Brain microvascular endothelial cell (primary cell): Measurements from ENCODE around the gene UNKL.

ENCODE experiments used
- DNase-seq: peaks from one replicate; pipeline ENCODE4 v3.0.0-alpha.2; 2020
- H3K27ac ChIP-seq: fragments of 250-450 bp; sonication (Bioruptor Pico); 2 replicates; pipeline ENCODE4 v1.5.1; 2020; ENCODE audit warnings: mild to moderate bottlenecking, moderate library complexity
- H3K27me3 ChIP-seq: fragments of 250-450 bp; sonication (Bioruptor Pico); replicated peaks from 2 replicates; pipeline ENCODE4 v1.5.1; 2020; ENCODE audit warnings: mild to moderate bottlenecking
- H3K36me3 ChIP-seq: fragments of 250-450 bp; sonication (Bioruptor Pico); replicated peaks from 2 replicates; pipeline ENCODE4 v1.5.1; 2020; ENCODE audit warnings: mild to moderate bottlenecking
- H3K4me3 ChIP-seq: 2 replicates; pipeline ENCODE4 v1.5.1; 2011; ENCODE audit warnings: low read depth, mild to moderate bottlenecking, control low read depth, low read length, moderate library complexity
- in situ Hi-C: cut with HindIII; loops from 2 replicates; pipeline ENCODE4 v1.10.0; 2017; ENCODE audit warnings: low sequenced_read_pairs, low pct_ligation_motif_present
- TF ChIP-seq, protein P1 (sequence below): IDR thresholded peaks from 2 replicates; pipeline ENCODE4 v1.5.1; 2011; ENCODE audit warnings: low read depth, mild to moderate bottlenecking, moderate library complexity, low read length, control low read depth, inconsistent platforms; ENCODE audit errors: missing control alignments

The UNKL gene

DNA sequence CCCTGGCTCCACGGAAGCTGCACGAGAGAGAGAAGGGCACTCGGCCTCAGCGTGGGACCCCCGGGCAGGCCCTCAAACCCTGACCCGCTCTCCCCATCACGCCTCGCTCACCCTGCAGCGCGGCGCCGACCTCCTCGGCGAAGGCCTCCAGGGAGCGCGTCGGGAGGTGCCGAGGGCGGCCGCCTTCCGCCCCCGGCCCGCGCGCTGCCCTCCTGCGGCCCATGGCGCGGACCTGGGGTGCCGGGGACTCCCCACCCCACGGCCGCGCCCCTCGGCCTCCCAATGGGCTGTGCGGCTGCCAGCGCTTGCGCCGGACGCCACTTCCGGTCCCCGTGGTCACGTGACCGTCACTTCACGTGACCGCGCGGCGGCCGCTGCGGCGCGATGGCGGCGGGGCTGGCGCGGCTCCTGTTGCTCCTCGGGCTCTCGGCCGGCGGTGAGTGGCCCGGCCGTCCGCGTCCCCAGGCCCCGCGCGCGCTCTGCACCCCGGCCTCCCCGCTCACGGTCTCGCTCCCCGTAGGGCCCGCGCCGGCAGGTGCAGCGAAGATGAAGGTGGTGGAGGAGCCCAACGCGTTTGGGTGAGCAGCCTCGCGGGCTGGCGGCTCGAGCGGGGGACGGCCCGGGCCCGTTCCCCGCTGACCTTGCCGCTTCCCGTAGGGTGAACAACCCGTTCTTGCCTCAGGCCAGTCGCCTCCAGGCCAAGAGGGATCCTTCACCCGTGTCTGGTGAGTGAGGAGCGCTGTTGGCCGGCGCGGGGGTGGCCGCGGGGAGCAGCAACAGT, 62.7 kb downstream of the UNKL start, which contains the start of the genes GNPTG and TSR3:
Gene GNPTG (plus strand): TSS at position 350 of the 781 bp plus-strand sequence. CDS start 35 bp downstream, at position 385.
Gene TSR3 (minus strand): TSS at position 297 of the 781 bp plus-strand sequence. CDS start 74 bp downstream, at position 223.
- H3K27ac ChIP-seq, result peak within 1 kb of the TSS; percentile 29
- TF ChIP-seq, protein P1, sequence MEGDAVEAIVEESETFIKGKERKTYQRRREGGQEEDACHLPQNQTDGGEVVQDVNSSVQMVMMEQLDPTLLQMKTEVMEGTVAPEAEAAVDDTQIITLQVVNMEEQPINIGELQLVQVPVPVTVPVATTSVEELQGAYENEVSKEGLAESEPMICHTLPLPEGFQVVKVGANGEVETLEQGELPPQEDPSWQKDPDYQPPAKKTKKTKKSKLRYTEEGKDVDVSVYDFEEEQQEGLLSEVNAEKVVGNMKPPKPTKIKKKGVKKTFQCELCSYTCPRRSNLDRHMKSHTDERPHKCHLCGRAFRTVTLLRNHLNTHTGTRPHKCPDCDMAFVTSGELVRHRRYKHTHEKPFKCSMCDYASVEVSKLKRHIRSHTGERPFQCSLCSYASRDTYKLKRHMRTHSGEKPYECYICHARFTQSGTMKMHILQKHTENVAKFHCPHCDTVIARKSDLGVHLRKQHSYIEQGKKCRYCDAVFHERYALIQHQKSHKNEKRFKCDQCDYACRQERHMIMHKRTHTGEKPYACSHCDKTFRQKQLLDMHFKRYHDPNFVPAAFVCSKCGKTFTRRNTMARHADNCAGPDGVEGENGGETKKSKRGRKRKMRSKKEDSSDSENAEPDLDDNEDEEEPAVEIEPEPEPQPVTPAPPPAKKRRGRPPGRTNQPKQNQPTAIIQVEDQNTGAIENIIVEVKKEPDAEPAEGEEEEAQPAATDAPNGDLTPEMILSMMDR, result no peak
- H3K36me3 ChIP-seq, result peaks cover 17% of the 10 kb centered on the region
- no peaks in the 10 kb centered on the region for H3K27me3 ChIP-seq
- in situ Hi-C loops, result no loop called here
- peak; percentile 60 for DNase-seq
- H3K4me3 ChIP-seq, result peak within 1 kb of the TSS; percentile 81

DNA sequence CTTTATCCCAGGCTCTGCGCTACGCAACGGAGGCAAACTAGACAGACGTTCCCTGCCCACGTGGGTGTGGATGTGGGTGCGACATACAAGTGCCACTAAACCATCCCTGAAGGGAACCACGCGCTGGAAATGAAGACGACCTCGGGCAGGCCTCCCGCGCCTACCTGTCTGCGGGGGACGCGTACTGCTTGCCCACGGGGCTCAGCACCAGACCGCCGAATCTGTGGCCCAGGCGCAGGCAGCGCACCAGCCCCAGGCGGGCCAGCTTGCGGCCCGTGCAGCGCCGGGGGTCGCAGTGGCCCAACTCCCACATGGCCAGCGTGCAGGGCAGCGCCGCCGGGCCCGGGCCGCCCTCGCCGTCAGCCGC, 63.3 kb downstream of the UNKL start:
- H3K4me3 ChIP-seq, result peak overlapping the region; percentile 81
- peak overlapping the region; percentile 29 for H3K27ac ChIP-seq
- H3K36me3 ChIP-seq, result peaks cover 17% of the 10 kb centered on the region
- no peak for DNase-seq
- in situ Hi-C loops, result no loop called here
- H3K27me3 ChIP-seq, result no peaks in the 10 kb centered on the region
- TF ChIP-seq, protein P1, result no peak

DNA sequence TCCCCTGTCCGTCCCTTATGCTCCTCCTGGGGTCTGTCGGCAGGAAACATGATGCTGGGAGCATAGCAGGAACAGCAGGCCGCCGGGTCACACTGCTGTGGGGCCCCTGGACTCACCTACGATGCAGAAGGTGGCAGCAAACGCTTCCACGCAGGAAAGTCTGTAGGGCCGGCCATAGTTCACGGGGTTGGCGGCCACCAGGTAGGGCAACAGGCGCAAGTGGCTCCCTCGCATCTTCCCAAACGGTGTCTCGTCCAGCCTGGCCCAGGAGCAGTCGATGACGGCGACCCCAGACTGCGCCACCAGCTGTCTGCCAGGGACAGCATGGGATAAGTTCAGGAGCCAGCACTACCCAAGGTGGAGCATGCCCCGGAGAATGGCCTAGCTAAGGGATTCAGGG, 63.8 kb downstream of the UNKL start:
- TF ChIP-seq, protein P1, result no peak
- no peak for DNase-seq
- peaks cover 17% of the 10 kb centered on the region for H3K36me3 ChIP-seq
- in situ Hi-C loops, result no loop called here
- no peaks in the 10 kb centered on the region for H3K27me3 ChIP-seq
- H3K27ac ChIP-seq, result no peak overlapping the region
- peak overlapping the region; percentile 81 for H3K4me3 ChIP-seq

DNA sequence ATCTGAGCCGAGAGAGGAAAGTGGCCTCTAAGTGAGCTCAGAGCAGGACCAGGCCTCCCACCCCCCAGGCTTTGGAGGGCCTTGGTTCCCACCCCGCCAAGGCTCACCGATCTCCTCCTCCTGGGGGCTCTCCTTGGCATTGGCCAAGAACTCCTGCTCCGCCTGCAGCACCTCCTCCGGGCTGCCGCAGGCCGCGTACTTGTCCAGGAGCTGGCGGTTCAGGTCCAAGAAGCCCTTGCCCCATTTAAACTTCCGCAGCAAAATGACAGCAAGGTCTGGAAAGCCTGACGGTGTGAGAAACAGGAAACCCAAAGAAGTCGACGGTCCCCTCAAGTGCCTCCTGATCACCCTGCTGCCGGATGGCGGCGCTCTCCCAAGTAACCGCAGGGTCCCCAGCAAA, 64.6 kb downstream of the UNKL start:
- no peaks in the 10 kb centered on the region for H3K27me3 ChIP-seq
- no peak for DNase-seq
- TF ChIP-seq, protein P1, result no peak
- H3K27ac ChIP-seq, result no peak overlapping the region
- H3K4me3 ChIP-seq, result no peak overlapping the region
- in situ Hi-C loops, result no loop called here
- H3K36me3 ChIP-seq, result peaks cover 17% of the 10 kb centered on the region

DNA sequence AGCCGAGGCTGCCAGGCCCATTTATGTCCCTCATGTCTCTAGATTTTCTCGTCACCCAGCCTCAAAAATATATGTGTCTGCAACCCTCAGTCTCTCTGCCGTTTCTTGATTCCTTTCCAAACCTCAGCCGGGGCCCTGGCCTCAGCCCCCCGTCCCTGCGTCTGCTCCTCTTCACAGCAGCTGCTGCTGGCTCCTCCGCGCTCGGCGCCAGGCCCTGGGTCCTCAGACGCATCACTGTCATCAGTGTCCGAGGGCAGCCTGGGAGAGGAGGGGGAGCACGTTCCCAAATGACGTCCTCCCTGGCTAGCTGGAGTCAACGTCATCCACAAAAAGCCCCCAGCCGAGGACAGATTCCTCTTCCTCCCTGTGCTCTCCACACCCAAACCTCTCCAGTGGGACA, 65.2 kb downstream of the UNKL start:
- Histone ChIP-seq H3K27me3 (no peaks in the 10 kb centered on the region), H3K36me3 (peaks cover 17% of the 10 kb centered on the region), H3K27ac (no peak overlapping the region), H3K4me3 (no peak overlapping the region)
- in situ Hi-C loops, result no loop called here
- DNase-seq, result no peak
- TF ChIP-seq, protein P1, result no peak
